ENCODE data around the gene MRGPRF.

MRGPRF gene

GRCh38 chr11:68966894-68967780 is 45.9 kb downstream of the MRGPRF start:
- no peak for DNase-seq (ENCODE audit: low read depth in 4 of 4, low spot score in 1 of 4)

GRCh38 chr11:68965901-68966853 is 46.9 kb downstream of the MRGPRF start:
- DNase-seq (ENCODE audit: low read depth in 4 of 4, low spot score in 1 of 4) = no peak

GRCh38 chr11:68963779-68964178 is 49.3 kb downstream of the MRGPRF start:
- DNase-seq (ENCODE audit: low read depth in 4 of 4, low spot score in 1 of 4) = no peak

GRCh38 chr11:68962527-68963250 is 50.4 kb downstream of the MRGPRF start:
- no peak for DNase-seq (ENCODE audit: low read depth in 4 of 4, low spot score in 1 of 4)

- DNase-seq (ENCODE audit: low read depth in 4 of 4, low spot score in 1 of 4) = no peak
These were observed 51.8 kb downstream of the MRGPRF start for GRCh38 chr11:68961245-68961644.

- no peak for DNase-seq (ENCODE audit: low read depth in 4 of 4, low spot score in 1 of 4)
These were observed 52.6 kb downstream of the MRGPRF start for GRCh38 chr11:68960294-68961071.

- no peak for DNase-seq (ENCODE audit: low read depth in 4 of 4, low spot score in 1 of 4)
These were observed 53.4 kb downstream of the MRGPRF start for GRCh38 chr11:68959465-68960293.

- no peak for DNase-seq (ENCODE audit: low read depth in 4 of 4, low spot score in 1 of 4)
These were observed 54.8 kb downstream of the MRGPRF start for GRCh38 chr11:68958211-68958610.

- no peak for DNase-seq (ENCODE audit: low read depth in 4 of 4, low spot score in 1 of 4)
These were observed 56.3 kb downstream of the MRGPRF start for GRCh38 chr11:68956547-68957254.

GRCh38 chr11:68956142-68956541 is 56.9 kb downstream of the MRGPRF start:
- DNase-seq (ENCODE audit: low read depth in 4 of 4, low spot score in 1 of 4) = no peak

- DNase-seq (ENCODE audit: low read depth in 4 of 4, low spot score in 1 of 4) = no peak
These were observed 57.5 kb downstream of the MRGPRF start for GRCh38 chr11:68955607-68955958.

- no peak for DNase-seq (ENCODE audit: low read depth in 4 of 4, low spot score in 1 of 4)
These were observed 58.0 kb downstream of the MRGPRF start for GRCh38 chr11:68954836-68955606.
